Measurements from ENCODE around the gene PKNOX2. TPM values are rescaled to one million over a fixed set of nuclear protein-coding genes. Genes with fewer than 3 reads are reported as not detected.

The PKNOX2 gene
- total RNA-seq, 4 donors from 2014 or later: 1.2 to 5.7 (median 2.2) TPM

GRCh38 chr11:125211948-125212340 is 47.4 kb downstream of the PKNOX2 start:
- no peak for ATAC-seq
- Histone ChIP-seq H3K27ac (no peak overlapping the region), H3K36me3 (no peaks in the 10 kb centered on the region), H3K9me3 (no peaks in the 10 kb centered on the region), H3K4me1 (peaks cover 0 to 29% (median 10%) of the 10 kb centered on the region in 3 donors), H3K27me3 (no peaks in the 10 kb centered on the region), H3K4me3 (no peak overlapping the region)
- TF ChIP-seq POLR2AphosphoS5 (IDR thresholded peaks at IDR 0.05) (no peak), POLR2A (IDR thresholded peaks at IDR 0.05) (no peak), EP300 (IDR thresholded peaks at IDR 0.05) (no peak), CTCF (IDR thresholded peaks at IDR 0.05) (no peak)
- 57 to 81% methylated on average over 2 of the region's 4 CpGs for WGBS, 2 donors (ENCODE audit: low coverage in 1 of 2)

- Histone ChIP-seq H3K27me3 (no peaks in the 10 kb centered on the region), H3K36me3 (no peaks in the 10 kb centered on the region), H3K4me1 (peaks cover 0 to 29% (median 10%) of the 10 kb centered on the region in 3 donors), H3K4me3 (no peak overlapping the region), H3K27ac (peak overlapping the region in 3 of 4 donors; percentile 37 to 54 (median 43)), H3K9me3 (no peaks in the 10 kb centered on the region)
- 0 to 35% methylated on average over 5 to 11 of the region's 18 CpGs for WGBS, 2 donors (ENCODE audit: low coverage in 1 of 2)
- no peak for TF ChIP-seq EP300 (IDR thresholded peaks at IDR 0.05)
- TF ChIP-seq POLR2AphosphoS5 (IDR thresholded peaks at IDR 0.05): no peak
- no peak for TF ChIP-seq POLR2A (IDR thresholded peaks at IDR 0.05)
- no peak for TF ChIP-seq CTCF (IDR thresholded peaks at IDR 0.05)
- ATAC-seq: peak; percentile 13
These were observed 50.3 kb downstream of the PKNOX2 start for GRCh38 chr11:125214601-125215565.

DNA sequence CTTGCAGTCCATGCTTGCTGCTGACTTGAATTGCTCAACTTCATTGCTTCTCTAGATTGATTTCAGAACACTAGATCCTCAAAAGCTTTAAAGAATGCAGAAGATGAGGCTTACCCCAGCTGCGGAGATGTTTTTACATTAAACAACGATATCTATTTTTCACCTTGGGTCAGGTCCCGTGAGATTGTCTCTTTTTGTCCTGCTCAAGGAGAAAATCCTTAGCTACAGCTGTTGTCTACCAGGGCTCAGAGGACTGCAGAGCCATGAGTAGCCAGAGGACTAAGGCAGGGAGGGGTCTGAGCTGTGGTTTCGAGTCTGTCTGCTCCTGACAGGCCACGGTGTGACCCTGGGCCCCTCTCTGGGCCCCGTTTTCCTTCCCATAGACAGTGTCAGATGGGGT is 51.4 kb downstream of the PKNOX2 start:
- no peaks in the 10 kb centered on the region for H3K9me3 ChIP-seq
- no peak overlapping the region for H3K4me3 ChIP-seq
- no peak for ATAC-seq
- TF ChIP-seq CTCF (IDR thresholded peaks at IDR 0.05): no peak
- no peak for TF ChIP-seq POLR2AphosphoS5 (IDR thresholded peaks at IDR 0.05)
- no peak for TF ChIP-seq POLR2A (IDR thresholded peaks at IDR 0.05)
- no peak for TF ChIP-seq EP300 (IDR thresholded peaks at IDR 0.05)
- no peak overlapping the region for H3K27ac ChIP-seq
- H3K4me1 ChIP-seq: peaks cover 0 to 29% (median 10%) of the 10 kb centered on the region in 3 donors
- H3K27me3 ChIP-seq: no peaks in the 10 kb centered on the region
- H3K36me3 ChIP-seq: no peaks in the 10 kb centered on the region
- WGBS, 2 donors (ENCODE audit: low coverage in 1 of 2): 56 to 74% methylated on average over 3 to 4 of the region's 6 CpGs

- no peak for TF ChIP-seq POLR2AphosphoS5 (IDR thresholded peaks at IDR 0.05)
- no peak for TF ChIP-seq EP300 (IDR thresholded peaks at IDR 0.05)
- TF ChIP-seq CTCF (IDR thresholded peaks at IDR 0.05): no peak
- no peak for TF ChIP-seq POLR2A (IDR thresholded peaks at IDR 0.05)
- 86 to 92% methylated on average over 3 to 4 of the region's 4 CpGs for WGBS, 2 donors (ENCODE audit: low coverage in 1 of 2)
- no peaks in the 10 kb centered on the region for H3K36me3 ChIP-seq
- no peak overlapping the region for H3K27ac ChIP-seq
- no peaks in the 10 kb centered on the region for H3K27me3 ChIP-seq
- H3K4me3 ChIP-seq: no peak overlapping the region
- ATAC-seq: no peak
- H3K4me1 ChIP-seq: peaks cover 0 to 33% (median 10%) of the 10 kb centered on the region in 3 donors
- H3K9me3 ChIP-seq: no peaks in the 10 kb centered on the region
These were observed 53.8 kb downstream of the PKNOX2 start for GRCh38 chr11:125218336-125218735.

Data from gastroesophageal sphincter (tissue), 4 donors.